LNCAP (cell line): ENCODE measurements around the gene IPCEF1.

Experiments used
- CTCF ChIP-seq: fragments of 450-650 bp; IDR thresholded peaks from 2 replicates; pipeline ENCODE4 v1.5.1; 2017; ENCODE audit warnings: mild to moderate bottlenecking

The IPCEF1 gene

GRCh38 chr6:154218301-154218700 is 138.3 kb downstream of the IPCEF1 start:
- TF ChIP-seq CTCF, result no peak

GRCh38 chr6:154213782-154214181 is 142.8 kb downstream of the IPCEF1 start:
- no peak for TF ChIP-seq CTCF

GRCh38 chr6:154210678-154211077 is 145.9 kb downstream of the IPCEF1 start:
- TF ChIP-seq CTCF, result no peak

GRCh38 chr6:154209555-154209954 is 147.0 kb downstream of the IPCEF1 start:
- TF ChIP-seq CTCF, result no peak

GRCh38 chr6:154206996-154207395 is 149.6 kb downstream of the IPCEF1 start:
- TF ChIP-seq CTCF, result no peak

GRCh38 chr6:154206141-154206540 is 150.5 kb downstream of the IPCEF1 start:
- no peak for TF ChIP-seq CTCF

- TF ChIP-seq CTCF, result no peak
Observed at GRCh38 chr6:154202958-154203357, 153.6 kb downstream of the IPCEF1 start.

- no peak for TF ChIP-seq CTCF
Observed at GRCh38 chr6:154202339-154202738, 154.3 kb downstream of the IPCEF1 start.
